B cell (primary cell): ENCODE results near the gene RBP7.

Source experiments
- CTCF ChIP-seq: fragments of 200-600 bp; IDR thresholded peaks from one replicate; pipeline ENCODE4 v1.8.0; 2022; ENCODE audit warnings: antibody characterized with exemption, mild to moderate bottlenecking
- EZH2 ChIP-seq: IDR thresholded peaks from 2 replicates; pipeline ENCODE4 v1.6.1; 2012; ENCODE audit warnings: borderline replicate concordance, low read depth, mild to moderate bottlenecking, moderate library complexity, low read length; ENCODE audit not compliant: insufficient read depth, poor library complexity, severe bottlenecking

- TF ChIP-seq CTCF (no peak), EZH2 (no peak)
Observed at GRCh38 chr1:9960011-9960410, 37.0 kb upstream of the RBP7 start.
